WTC11 (cell line): ENCODE data around the gene SPRYD3. TPM values are rescaled to one million over a fixed set of nuclear protein-coding genes. Genes with fewer than 3 reads are reported as not detected.

Experiments
- ATAC-seq: fragments of 200-7000 bp; cut with Tn5 transposase; 2 replicates; pipeline ENCODE4 v1.10.0; 2021; ENCODE audit warnings: mild to moderate bottlenecking, moderate library complexity
- CTCF ChIA-PET: fragments of 300-600 bp; sonication (Branson Sonifier 250); formaldehyde crosslinking; loops from one replicate; lab custom pipeline; 2021; ENCODE audit warnings: antibody characterized with exemption; lab: Charles Lee
- POLR2A ChIA-PET: fragments of 350-600 bp; sonication (Branson Sonifier 250); formaldehyde crosslinking; loops from one replicate; lab custom pipeline; 2021; ENCODE audit warnings: antibody characterized with exemption; lab: Charles Lee
- DNase-seq: peaks from one replicate; pipeline ENCODE4 v3.0.0; 2021; ENCODE audit warnings: low spot score
- H3K27ac Mint-ChIP-seq: 2 replicates; pipeline ENCODE4 v1.8.0; 2021; ENCODE audit warnings: mixed read lengths
- H3K27me3 Mint-ChIP-seq: 2 replicates; pipeline ENCODE4 v1.8.0; 2021; ENCODE audit warnings: low read depth, mild to moderate bottlenecking, moderate library complexity, mixed read lengths
- H3K36me3 Mint-ChIP-seq: 2 replicates; pipeline ENCODE4 v1.8.0; 2021; ENCODE audit warnings: mixed read lengths
- H3K4me1 Mint-ChIP-seq: 2 replicates; pipeline ENCODE4 v1.8.0; 2022; ENCODE audit warnings: mixed read lengths
- H3K4me3 Mint-ChIP-seq: 2 replicates; pipeline ENCODE4 v1.8.0; 2021; ENCODE audit warnings: mild to moderate bottlenecking, moderate library complexity, mixed read lengths
- H3K9me3 Mint-ChIP-seq: 2 replicates; pipeline ENCODE4 v1.8.0; 2021; ENCODE audit warnings: mixed read lengths
- AFF4 ChIP-seq: sonication (generic); formaldehyde crosslinking; IDR thresholded peaks from 2 replicates; pipeline ENCODE4 v1.8.1; 2023; ENCODE audit warnings: mild to moderate bottlenecking, missing genetic modification reagents, borderline replicate concordance
- CDX4 ChIP-seq: fragments of 250-450 bp; sonication (Bioruptor Pico); IDR thresholded peaks from 2 replicates; pipeline ENCODE4 v1.9.0; 2021; ENCODE audit warnings: moderate library complexity, mild to moderate bottlenecking, inconsistent platforms, borderline replicate concordance
- CTCF ChIP-seq: fragments of 200-600 bp; IDR thresholded peaks from 2 replicates; pipeline ENCODE4 v1.8.0; 2022; ENCODE audit warnings: antibody characterized with exemption
- E2F4 ChIP-seq: sonication (generic); formaldehyde crosslinking; IDR thresholded peaks from 2 replicates; pipeline ENCODE4 v1.8.1; 2022; ENCODE audit warnings: low read depth, mild to moderate bottlenecking, moderate library complexity, missing genetic modification reagents, borderline replicate concordance
- ELF4 ChIP-seq: sonication (generic); formaldehyde crosslinking; IDR thresholded peaks from 2 replicates; pipeline ENCODE4 v1.8.1; 2022; ENCODE audit warnings: low read depth, mild to moderate bottlenecking, moderate library complexity, missing genetic modification reagents
- FOXJ3 ChIP-seq: sonication (generic); formaldehyde crosslinking; IDR thresholded peaks from 2 replicates; pipeline ENCODE4 v1.9.0; 2021; ENCODE audit warnings: missing genetic modification reagents, mild to moderate bottlenecking, borderline replicate concordance
- FOXP4 ChIP-seq: sonication (generic); formaldehyde crosslinking; IDR thresholded peaks from 2 replicates; pipeline ENCODE4 v1.8.0; 2022; ENCODE audit warnings: mild to moderate bottlenecking, missing genetic modification reagents
- GABPB1 ChIP-seq: sonication (generic); formaldehyde crosslinking; IDR thresholded peaks from 2 replicates; pipeline ENCODE4 v1.8.1; 2023; ENCODE audit warnings: mild to moderate bottlenecking, missing genetic modification reagents
- GTF2I ChIP-seq: fragments of 250-450 bp; sonication (Bioruptor Pico); conservative IDR thresholded peaks from 2 replicates; pipeline ENCODE4 v1.4.0; 2021; ENCODE audit warnings: mild to moderate bottlenecking
- IRF1 ChIP-seq: sonication (generic); formaldehyde crosslinking; IDR thresholded peaks from 2 replicates; pipeline ENCODE4 v1.8.0; 2023; ENCODE audit warnings: missing genetic modification reagents
- IRF2 ChIP-seq: sonication (generic); formaldehyde crosslinking; IDR thresholded peaks from 2 replicates; pipeline ENCODE4 v1.8.0; 2022; ENCODE audit warnings: low read depth, missing genetic modification reagents, borderline replicate concordance
- MAX ChIP-seq: sonication (generic); formaldehyde crosslinking; IDR thresholded peaks from 2 replicates; pipeline ENCODE4 v1.8.0; 2022; ENCODE audit warnings: mild to moderate bottlenecking, missing genetic modification reagents
- NFYB ChIP-seq: sonication (generic); formaldehyde crosslinking; conservative IDR thresholded peaks from 2 replicates; pipeline ENCODE4 v1.8.0; 2022; ENCODE audit warnings: low read depth, missing genetic modification reagents
- NR3C1 ChIP-seq: sonication (generic); formaldehyde crosslinking; conservative IDR thresholded peaks from 2 replicates; pipeline ENCODE4 v1.8.1; 2023; ENCODE audit warnings: low read depth, mild to moderate bottlenecking, missing genetic modification reagents
- PREB ChIP-seq: sonication (generic); formaldehyde crosslinking; IDR thresholded peaks from 2 replicates; pipeline ENCODE4 v1.8.1; 2022; ENCODE audit warnings: mild to moderate bottlenecking, missing genetic modification reagents, moderate library complexity, borderline replicate concordance
- RELA ChIP-seq: sonication (generic); formaldehyde crosslinking; IDR thresholded peaks from 2 replicates; pipeline ENCODE4 v1.8.1; 2022; ENCODE audit warnings: missing genetic modification reagents, mild to moderate bottlenecking, borderline replicate concordance
- RORB ChIP-seq: fragments of 250-450 bp; sonication (Bioruptor Pico); IDR thresholded peaks from 2 replicates; pipeline ENCODE4 v1.9.0; 2021; ENCODE audit warnings: mild to moderate bottlenecking
- SP1 ChIP-seq: sonication (generic); formaldehyde crosslinking; conservative IDR thresholded peaks from 2 replicates; pipeline ENCODE4 v1.8.1; 2022; ENCODE audit warnings: missing genetic modification reagents
- ZNF219 ChIP-seq: sonication (generic); formaldehyde crosslinking; IDR thresholded peaks from 2 replicates; pipeline ENCODE4 v1.8.0; 2023; ENCODE audit warnings: missing genetic modification reagents, mild to moderate bottlenecking, borderline replicate concordance
- ZNF425 ChIP-seq: fragments of 250-450 bp; sonication (Bioruptor Pico); conservative IDR thresholded peaks from 2 replicates; pipeline ENCODE4 v1.9.0; 2021; ENCODE audit warnings: mild to moderate bottlenecking
- total RNA-seq: library from RNA; stranded (reverse); gene quantifications from 3 replicates; pipeline ENCODE4 v1.2.3, GENCODE V29; 2021

SPRYD3 gene
- total RNA-seq, 1 experiment from 2014 or later: 11.9 TPM

GRCh38 chr12:53096759-53097158, 17.6 kb upstream of the SPRYD3 start (continued):
- TF ChIP-seq ZNF219 (CRISPR knock-in tag) (no peak), E2F4 (no peak), RELA (no peak)

- peaks cover 42% of the 10 kb centered on the region for H3K4me1 Mint-ChIP-seq
- peak; percentile 39 for ATAC-seq
- POLR2A ChIA-PET: interaction anchor here (1.2 to 1.3 kb wide), 2 partner anchors 30 to 120 kb away, joined by 3 to 6 read pairs; no protein-coding TSS in a partner anchor
- H3K36me3 Mint-ChIP-seq: no peaks in the 10 kb centered on the region
- H3K4me3 Mint-ChIP-seq: peak overlapping the region; percentile 90
- DNase-seq: peak; percentile 43
- H3K9me3 Mint-ChIP-seq: no peaks in the 10 kb centered on the region
- H3K27ac Mint-ChIP-seq: no peak overlapping the region
- CTCF ChIA-PET: interaction anchor here (0.9 to 14.6 kb wide), 7 partner anchors 18 to 117 kb away, joined by 3 to 474 read pairs (median 38); partner anchors contain the start of genes SPRYD3 and TNS2
- peaks cover 75% of the 10 kb centered on the region for H3K27me3 Mint-ChIP-seq
- TF ChIP-seq AFF4 (CRISPR knock-in tag) (no peak), MAX (CRISPR knock-in tag) (no peak), RORB (CRISPR knock-in tag) (no peak), NR3C1 (CRISPR knock-in tag) (no peak), GABPB1 (CRISPR knock-in tag) (no peak), SP1 (CRISPR knock-in tag) (no peak), ZNF425 (CRISPR knock-in tag) (no peak), ELF4 (no peak), NFYB (no peak), CDX4 (CRISPR knock-in tag) (no peak), FOXP4 (CRISPR knock-in tag) (no peak), IRF2 (CRISPR knock-in tag) (no peak), FOXJ3 (no peak), CTCF (no peak), PREB (CRISPR knock-in tag) (no peak), IRF1 (CRISPR knock-in tag) (no peak), GTF2I (no peak)
These were observed 17.0 kb upstream of the SPRYD3 start for GRCh38 chr12:53096089-53096741.
